ENCODE results near the gene OXER1.

The OXER1 gene

GRCh38 chr2:42792583-42793333 lies 28.8 kb upstream of the OXER1 start, which contains the start of gene HAAO:
TSS of gene HAAO (minus strand) at chr2:42792583. CDS start at chr2:42792536, 47 bp downstream.
- H3K4me3 ChIP-seq (ENCODE audit: low read length), result peak within 1 kb of the TSS; percentile 63
- H3K36me3 ChIP-seq (ENCODE audit: control insufficient read depth, low read depth, low read length), result no peaks in the 10 kb centered on the region
- H3K9ac ChIP-seq (ENCODE audit: low read length), result peak within 1 kb of the TSS; percentile 46
- H3K27me3 ChIP-seq (ENCODE audit: control insufficient read depth, insufficient read depth, low read length), result peaks cover 32% of the 10 kb centered on the region
- H3K9me3 ChIP-seq (ENCODE audit: control insufficient read depth, low read depth, low read length), result no peaks in the 10 kb centered on the region
- peaks cover 16% of the 10 kb centered on the region for H3K4me1 ChIP-seq (ENCODE audit: control insufficient read depth, low read depth, low read length)
- H3K27ac ChIP-seq (ENCODE audit: low read length), result no peak within 1 kb of the TSS

- Histone ChIP-seq H3K27ac (ENCODE audit: low read length) (no peak overlapping the region), H3K27me3 (ENCODE audit: control insufficient read depth, insufficient read depth, low read length) (peaks cover 32% of the 10 kb centered on the region), H3K9ac (ENCODE audit: low read length) (peak overlapping the region; percentile 46), H3K4me3 (ENCODE audit: low read length) (peak overlapping the region; percentile 63), H3K36me3 (ENCODE audit: control insufficient read depth, low read depth, low read length) (no peaks in the 10 kb centered on the region), H3K4me1 (ENCODE audit: control insufficient read depth, low read depth, low read length) (peaks cover 16% of the 10 kb centered on the region), H3K9me3 (ENCODE audit: control insufficient read depth, low read depth, low read length) (no peaks in the 10 kb centered on the region)
Measured at GRCh38 chr2:42792087-42792582, 28.2 kb upstream of the OXER1 start.

DNA sequence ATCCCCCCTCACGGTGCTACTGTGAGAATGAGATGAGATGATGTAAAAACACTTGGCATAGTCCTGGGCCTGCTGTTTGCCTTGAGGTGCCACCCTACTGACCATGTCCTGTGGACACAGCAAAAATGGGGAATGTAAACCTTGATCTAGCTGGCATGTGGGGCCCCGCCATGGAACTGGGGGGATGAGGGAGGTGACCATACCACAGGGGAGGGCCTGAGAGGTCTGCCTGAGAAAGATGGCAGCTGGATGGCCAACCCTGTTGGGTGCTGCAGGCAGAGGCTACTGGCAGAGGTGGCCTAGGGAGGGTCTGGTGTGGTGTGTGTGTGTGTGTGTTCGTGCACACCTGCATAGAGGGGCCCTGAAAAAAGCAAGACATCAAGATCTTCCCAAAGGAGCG lies 27.7 kb upstream of the OXER1 start:
- peak overlapping the region; percentile 63 for H3K4me3 ChIP-seq (ENCODE audit: low read length)

DNA sequence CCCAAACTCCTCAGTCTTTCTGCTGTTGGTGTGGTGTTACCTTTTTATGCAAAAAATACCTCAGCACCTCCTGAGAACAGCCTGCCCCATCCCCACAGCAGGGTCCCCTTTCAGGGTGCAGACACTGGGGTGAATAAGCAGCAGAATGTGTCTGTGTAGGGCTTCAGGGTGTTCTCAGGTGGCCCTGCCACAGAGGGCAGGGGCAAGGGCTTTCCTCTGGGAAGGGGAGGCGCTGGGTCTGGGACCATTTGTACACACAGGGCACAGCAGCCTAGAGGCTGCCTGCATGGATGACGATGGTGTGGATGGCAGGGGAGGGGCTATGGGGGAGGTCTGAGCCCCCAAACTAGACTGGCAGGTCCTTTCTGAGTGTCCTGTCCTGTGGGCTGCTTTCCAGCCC lies 25.8 kb upstream of the OXER1 start:
- Histone ChIP-seq H3K9ac (ENCODE audit: low read length) (no peak overlapping the region), H3K27ac (ENCODE audit: low read length) (no peak overlapping the region), H3K36me3 (ENCODE audit: control insufficient read depth, low read depth, low read length) (no peaks in the 10 kb centered on the region), H3K27me3 (ENCODE audit: control insufficient read depth, insufficient read depth, low read length) (peaks cover 32% of the 10 kb centered on the region), H3K4me3 (ENCODE audit: low read length) (no peak overlapping the region), H3K4me1 (ENCODE audit: control insufficient read depth, low read depth, low read length) (peaks cover 13% of the 10 kb centered on the region), H3K9me3 (ENCODE audit: control insufficient read depth, low read depth, low read length) (no peaks in the 10 kb centered on the region)

More for the DNA sequence above, 27.7 kb upstream of the OXER1 start:
- Histone ChIP-seq H3K27ac (ENCODE audit: low read length) (no peak overlapping the region), H3K27me3 (ENCODE audit: control insufficient read depth, insufficient read depth, low read length) (peaks cover 32% of the 10 kb centered on the region), H3K9ac (ENCODE audit: low read length) (no peak overlapping the region), H3K9me3 (ENCODE audit: control insufficient read depth, low read depth, low read length) (no peaks in the 10 kb centered on the region), H3K36me3 (ENCODE audit: control insufficient read depth, low read depth, low read length) (no peaks in the 10 kb centered on the region), H3K4me1 (ENCODE audit: control insufficient read depth, low read depth, low read length) (peaks cover 16% of the 10 kb centered on the region)

- Histone ChIP-seq H3K4me3 (ENCODE audit: low read length) (no peak overlapping the region), H3K9me3 (ENCODE audit: control insufficient read depth, low read depth, low read length) (no peaks in the 10 kb centered on the region), H3K27ac (ENCODE audit: low read length) (no peak overlapping the region), H3K36me3 (ENCODE audit: control insufficient read depth, low read depth, low read length) (no peaks in the 10 kb centered on the region), H3K9ac (ENCODE audit: low read length) (no peak overlapping the region), H3K27me3 (ENCODE audit: control insufficient read depth, insufficient read depth, low read length) (peaks cover 27% of the 10 kb centered on the region), H3K4me1 (ENCODE audit: control insufficient read depth, low read depth, low read length) (peaks cover 7% of the 10 kb centered on the region)
Measured at GRCh38 chr2:42788882-42789281, 24.9 kb upstream of the OXER1 start.

GRCh38 chr2:42788478-42788793 lies 24.5 kb upstream of the OXER1 start:
- peaks cover 5% of the 10 kb centered on the region for H3K4me1 ChIP-seq (ENCODE audit: control insufficient read depth, low read depth, low read length)
- no peak overlapping the region for H3K9ac ChIP-seq (ENCODE audit: low read length)
- no peaks in the 10 kb centered on the region for H3K9me3 ChIP-seq (ENCODE audit: control insufficient read depth, low read depth, low read length)
- H3K27ac ChIP-seq (ENCODE audit: low read length), result no peak overlapping the region
- no peaks in the 10 kb centered on the region for H3K36me3 ChIP-seq (ENCODE audit: control insufficient read depth, low read depth, low read length)
- no peak overlapping the region for H3K4me3 ChIP-seq (ENCODE audit: low read length)
- peaks cover 23% of the 10 kb centered on the region for H3K27me3 ChIP-seq (ENCODE audit: control insufficient read depth, insufficient read depth, low read length)

DNA sequence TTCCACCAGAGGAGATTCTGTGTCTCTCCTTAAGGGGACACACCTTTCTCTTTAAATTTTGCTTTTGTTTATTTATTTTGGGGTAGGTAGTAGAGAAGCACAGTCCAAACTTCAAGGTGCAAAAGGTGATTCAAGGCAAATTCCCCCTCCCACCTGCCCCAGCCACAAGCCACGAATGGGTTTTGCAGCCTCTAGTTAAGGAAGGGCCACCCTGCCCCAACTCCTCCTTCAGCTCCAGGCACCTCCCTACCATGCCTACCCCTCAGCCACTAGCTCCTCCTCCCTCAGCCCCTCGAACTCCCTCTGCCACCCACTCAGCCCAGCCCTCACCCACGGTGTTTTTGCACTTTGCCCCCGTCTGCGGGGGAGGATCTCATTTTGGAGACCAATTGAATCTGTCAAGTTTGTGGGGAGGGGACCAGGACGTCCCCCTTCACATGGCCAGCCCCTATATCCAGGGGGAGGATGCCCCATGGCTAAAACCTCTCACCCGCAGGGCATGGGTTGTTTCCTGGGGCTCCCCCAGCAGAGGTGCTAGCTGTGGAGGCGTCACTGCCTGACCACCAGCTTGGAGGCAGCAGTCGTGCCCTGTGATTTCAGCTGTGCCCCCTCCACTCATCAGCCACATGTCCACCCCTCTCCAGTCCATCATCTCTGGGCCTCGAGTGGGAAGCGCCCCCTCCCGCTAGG lies 24.0 kb upstream of the OXER1 start:
- H3K9ac ChIP-seq (ENCODE audit: low read length), result no peak overlapping the region
- no peak overlapping the region for H3K27ac ChIP-seq (ENCODE audit: low read length)
- no peak overlapping the region for H3K4me3 ChIP-seq (ENCODE audit: low read length)
- no peaks in the 10 kb centered on the region for H3K9me3 ChIP-seq (ENCODE audit: control insufficient read depth, low read depth, low read length)
- peaks cover 5% of the 10 kb centered on the region for H3K4me1 ChIP-seq (ENCODE audit: control insufficient read depth, low read depth, low read length)
- no peaks in the 10 kb centered on the region for H3K36me3 ChIP-seq (ENCODE audit: control insufficient read depth, low read depth, low read length)
- H3K27me3 ChIP-seq (ENCODE audit: control insufficient read depth, insufficient read depth, low read length), result peaks cover 18% of the 10 kb centered on the region

GRCh38 chr2:42787424-42787787 lies 23.5 kb upstream of the OXER1 start:
- Histone ChIP-seq H3K27me3 (ENCODE audit: control insufficient read depth, insufficient read depth, low read length) (peaks cover 15% of the 10 kb centered on the region), H3K9me3 (ENCODE audit: control insufficient read depth, low read depth, low read length) (no peaks in the 10 kb centered on the region), H3K9ac (ENCODE audit: low read length) (no peak overlapping the region), H3K4me1 (ENCODE audit: control insufficient read depth, low read depth, low read length) (peaks cover 5% of the 10 kb centered on the region), H3K4me3 (ENCODE audit: low read length) (no peak overlapping the region), H3K27ac (ENCODE audit: low read length) (no peak overlapping the region), H3K36me3 (ENCODE audit: control insufficient read depth, low read depth, low read length) (no peaks in the 10 kb centered on the region)

DNA sequence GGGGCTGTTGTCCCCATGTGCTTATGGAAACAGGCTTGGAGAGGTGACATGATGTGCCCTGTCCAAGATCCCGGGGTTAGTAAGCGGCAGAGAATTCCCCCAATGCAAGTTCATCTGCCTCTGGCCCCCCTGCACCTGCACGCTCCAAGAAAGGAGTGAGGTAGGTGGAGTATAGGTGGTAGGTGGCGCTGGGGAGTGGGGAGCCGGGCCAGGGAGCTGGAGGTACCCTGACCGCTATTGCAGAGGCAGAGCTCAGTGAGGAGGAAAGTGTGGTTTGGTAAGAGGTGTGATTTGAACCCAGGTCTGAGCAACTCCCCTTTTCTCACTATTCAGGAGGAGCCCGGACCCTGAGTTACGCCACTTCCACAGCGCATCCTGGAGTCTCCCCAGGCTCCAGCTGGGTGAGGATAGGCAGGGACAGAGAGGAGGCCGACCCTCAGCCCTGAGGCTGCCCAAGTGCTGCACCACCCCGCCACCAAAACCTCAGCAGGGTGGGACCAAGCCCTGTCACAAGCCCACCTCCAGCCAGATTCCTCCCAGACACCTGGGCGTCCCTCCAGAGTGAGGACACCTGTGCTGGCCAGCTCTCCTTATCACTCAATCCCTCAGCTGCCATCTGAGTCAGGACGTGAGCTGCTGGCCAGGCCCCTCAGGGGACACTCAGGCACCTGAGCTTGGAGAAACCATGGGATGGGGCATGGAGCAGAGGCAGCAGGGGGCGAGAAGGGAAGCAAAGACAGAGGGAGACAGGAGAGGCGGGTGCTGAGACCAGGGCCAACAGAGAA lies 22.8 kb upstream of the OXER1 start:
- Histone ChIP-seq H3K4me1 (ENCODE audit: control insufficient read depth, low read depth, low read length) (peaks cover 1% of the 10 kb centered on the region), H3K27ac (ENCODE audit: low read length) (no peak overlapping the region), H3K9ac (ENCODE audit: low read length) (no peak overlapping the region), H3K36me3 (ENCODE audit: control insufficient read depth, low read depth, low read length) (no peaks in the 10 kb centered on the region), H3K9me3 (ENCODE audit: control insufficient read depth, low read depth, low read length) (no peaks in the 10 kb centered on the region), H3K4me3 (ENCODE audit: low read length) (no peak overlapping the region), H3K27me3 (ENCODE audit: control insufficient read depth, insufficient read depth, low read length) (peaks cover 10% of the 10 kb centered on the region)

- Histone ChIP-seq H3K4me1 (ENCODE audit: control insufficient read depth, low read depth, low read length) (no peaks in the 10 kb centered on the region), H3K27ac (ENCODE audit: low read length) (no peak overlapping the region), H3K9ac (ENCODE audit: low read length) (no peak overlapping the region), H3K27me3 (ENCODE audit: control insufficient read depth, insufficient read depth, low read length) (no peaks in the 10 kb centered on the region), H3K9me3 (ENCODE audit: control insufficient read depth, low read depth, low read length) (peaks cover 7% of the 10 kb centered on the region), H3K36me3 (ENCODE audit: control insufficient read depth, low read depth, low read length) (no peaks in the 10 kb centered on the region), H3K4me3 (ENCODE audit: low read length) (no peak overlapping the region)
Measured at GRCh38 chr2:42784204-42784880, 20.4 kb upstream of the OXER1 start.

GRCh38 chr2:42783511-42783910 lies 19.6 kb upstream of the OXER1 start:
- no peaks in the 10 kb centered on the region for H3K36me3 ChIP-seq (ENCODE audit: control insufficient read depth, low read depth, low read length)
- H3K27me3 ChIP-seq (ENCODE audit: control insufficient read depth, insufficient read depth, low read length), result no peaks in the 10 kb centered on the region
- no peaks in the 10 kb centered on the region for H3K4me1 ChIP-seq (ENCODE audit: control insufficient read depth, low read depth, low read length)
- H3K9me3 ChIP-seq (ENCODE audit: control insufficient read depth, low read depth, low read length), result peaks cover 12% of the 10 kb centered on the region
- H3K9ac ChIP-seq (ENCODE audit: low read length), result no peak overlapping the region
- no peak overlapping the region for H3K4me3 ChIP-seq (ENCODE audit: low read length)
- no peak overlapping the region for H3K27ac ChIP-seq (ENCODE audit: low read length)
